Stomach (tissue), 9 donors: ENCODE results near the gene PRKCB. TPM values are rescaled to one million over a fixed set of nuclear protein-coding genes. Genes with fewer than 3 reads are reported as not detected.

Experiments
- DNase-seq, 2 donors: peaks; one replicate each; pipeline versions ENCODE4 v3.0.0 to v3.0.0-alpha.2; 2013 to 2019
- H3K27ac ChIP-seq, 5 donors: fragments of 200-600 bp in 4 of 5; sonication (generic) in 4 of 5; one replicate each; pipeline ENCODE4 v1.5.1; 2013 to 2019; ENCODE audit warnings: mild to moderate bottlenecking in 1 of 5, moderate library complexity in 1 of 5
- H3K27me3 ChIP-seq, 3 donors: fragments of 200-600 bp; sonication (generic); one replicate each; pipeline ENCODE4 v1.5.1; 2017 to 2019; ENCODE audit warnings: mixed run types in 1 of 3
- H3K36me3 ChIP-seq, 4 donors: fragments of 200-600 bp; sonication (generic); 1 replicate in 3 of 4; 2 replicates in 1 of 4; pipeline ENCODE4 v1.5.1; 2016 to 2019
- H3K4me1 ChIP-seq, 4 donors: fragments of 200-600 bp; sonication (generic); one replicate each; pipeline ENCODE4 v1.5.1; 2016 to 2019
- H3K4me3 ChIP-seq, 4 donors: fragments of 200-600 bp; sonication (generic) in 3 of 4; one replicate each; pipeline ENCODE4 v1.5.1; 2016 to 2019; ENCODE audit warnings: mild to moderate bottlenecking in 1 of 4
- H3K9me3 ChIP-seq, 4 donors: fragments of 200-600 bp; sonication (generic); one replicate each; pipeline ENCODE4 v1.5.1; 2016 to 2019
- EP300 ChIP-seq: sonication (generic); formaldehyde crosslinking; IDR thresholded peaks from one replicate; pipeline ENCODE4 v1.6.1; 2017; ENCODE audit warnings: antibody characterized with exemption
- POLR2A ChIP-seq, 4 donors: fragments of 450-650 bp; IDR thresholded peaks; one replicate each; pipeline ENCODE4 v1.6.1; 2016; ENCODE audit warnings: antibody characterized with exemption in 4 of 4, control low read depth in 2 of 4, mild to moderate bottlenecking in 1 of 4, moderate library complexity in 1 of 4
- POLR2AphosphoS5 ChIP-seq, 3 donors: sonication (generic); formaldehyde crosslinking; IDR thresholded peaks; one replicate each; pipeline ENCODE4 v1.6.1; 2016; ENCODE audit warnings: antibody characterized with exemption in 3 of 3
- WGBS, 5 donors: extraction: QIAGEN DNeasy Blood & Tissue Kit in 3 of 5; methylation state at CpG; one replicate each; pipeline versions ENCODE4 v1.1.5 to v1.1.7; 2013 to 2018; 5-methylcytosine and 5-hydroxymethylcytosine counted together
- intact Hi-C: fragments of 100-400 bp; cut with DNase I; formaldehyde crosslinking; loops from one replicate; pipeline ENCODE4 v1.15.1; 2023; ENCODE audit warnings: low total_unique reads
- polyA plus RNA-seq, 3 donors: library from polyadenylated mRNA; stranded (reverse); fragments of 200-250 nt; gene quantifications; one replicate each; pipeline ENCODE4 v1.2.3, GENCODE V29; 2013
- total RNA-seq, 5 donors: library from RNA; depleted of rRNA; stranded (reverse); fragments of >200 nt; gene quantifications; one replicate each; pipeline versions ENCODE4 v1.1.0 to v1.2.3, GENCODE V29; 2014 to 2016
- TF ChIP-seq, protein P1 (sequence below), 7 experiments: fragments of 450-650 bp in 4 of 7; fragments of 200-600 bp in 3 of 7; sonication (generic) in 3 of 7; IDR thresholded peaks; one replicate each; pipeline ENCODE4 v1.5.1; 2016 to 2019; ENCODE audit warnings: antibody characterized with exemption in 7 of 7, control low read depth in 2 of 7, mild to moderate bottlenecking in 1 of 7
- donor health status: healthy with polysubstance abuse.
- donor health status: Bipolar disorder and iron deficiency.
- donor health status: healthy.

PRKCB gene
- total and polyA plus RNA-seq, 8 donors: 1.1 to 49.6 (median 14.7) TPM

DNA sequence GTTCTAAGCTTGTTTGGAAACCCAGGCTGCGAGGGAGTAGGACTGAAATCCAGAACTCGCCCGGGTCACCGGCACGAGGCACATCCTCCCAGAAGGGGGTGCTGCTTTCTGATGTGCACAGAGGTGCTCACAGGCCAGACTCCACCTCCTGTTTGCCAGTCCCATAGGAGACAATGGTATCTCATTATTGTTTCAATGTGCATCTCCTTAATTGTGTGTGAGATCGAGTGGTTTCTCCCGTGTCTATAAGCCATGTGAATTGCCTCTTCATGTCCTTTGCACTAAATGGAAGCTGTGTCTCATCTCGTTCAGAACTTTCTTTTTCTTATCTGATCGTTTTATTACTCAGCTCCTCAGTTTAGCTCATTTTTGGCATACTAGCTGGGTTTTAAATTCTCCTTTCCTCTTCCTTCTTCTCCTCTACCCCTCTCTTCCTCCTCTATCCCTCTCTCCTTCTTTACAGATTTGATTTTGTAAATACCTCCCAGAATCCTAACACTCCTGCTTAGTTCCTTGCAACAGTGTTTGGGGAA, 32.1 kb upstream of the PRKCB start:
- Histone ChIP-seq H3K4me1 (peaks cover 0 to 17% (median 10%) of the 10 kb centered on the region in 4 donors), H3K36me3 (no peaks in the 10 kb centered on the region), H3K9me3 (no peaks in the 10 kb centered on the region), H3K27ac (no peak overlapping the region), H3K27me3 (peaks cover 0 to 13% (median 0%) of the 10 kb centered on the region in 3 donors), H3K4me3 (no peak overlapping the region)
- 6 to 9% (median 7%) methylated on average over 9 of the region's 9 CpGs for WGBS, 5 donors
- TF ChIP-seq, protein P1, sequence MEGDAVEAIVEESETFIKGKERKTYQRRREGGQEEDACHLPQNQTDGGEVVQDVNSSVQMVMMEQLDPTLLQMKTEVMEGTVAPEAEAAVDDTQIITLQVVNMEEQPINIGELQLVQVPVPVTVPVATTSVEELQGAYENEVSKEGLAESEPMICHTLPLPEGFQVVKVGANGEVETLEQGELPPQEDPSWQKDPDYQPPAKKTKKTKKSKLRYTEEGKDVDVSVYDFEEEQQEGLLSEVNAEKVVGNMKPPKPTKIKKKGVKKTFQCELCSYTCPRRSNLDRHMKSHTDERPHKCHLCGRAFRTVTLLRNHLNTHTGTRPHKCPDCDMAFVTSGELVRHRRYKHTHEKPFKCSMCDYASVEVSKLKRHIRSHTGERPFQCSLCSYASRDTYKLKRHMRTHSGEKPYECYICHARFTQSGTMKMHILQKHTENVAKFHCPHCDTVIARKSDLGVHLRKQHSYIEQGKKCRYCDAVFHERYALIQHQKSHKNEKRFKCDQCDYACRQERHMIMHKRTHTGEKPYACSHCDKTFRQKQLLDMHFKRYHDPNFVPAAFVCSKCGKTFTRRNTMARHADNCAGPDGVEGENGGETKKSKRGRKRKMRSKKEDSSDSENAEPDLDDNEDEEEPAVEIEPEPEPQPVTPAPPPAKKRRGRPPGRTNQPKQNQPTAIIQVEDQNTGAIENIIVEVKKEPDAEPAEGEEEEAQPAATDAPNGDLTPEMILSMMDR (IDR thresholded peaks at IDR 0.05): peak in 4 of 7 experiments; percentile 19 to 47 (median 32)
- TF ChIP-seq EP300: no peak
- no peak for TF ChIP-seq POLR2AphosphoS5 (IDR thresholded peaks at IDR 0.05)
- no peak for TF ChIP-seq POLR2A (IDR thresholded peaks at IDR 0.05)
- intact Hi-C loops: loop anchor here (10.0 kb wide), 1 partner anchor 231 kb away; no protein-coding TSS in a partner anchor
- DNase-seq: peak; percentile 47 to 59

DNA sequence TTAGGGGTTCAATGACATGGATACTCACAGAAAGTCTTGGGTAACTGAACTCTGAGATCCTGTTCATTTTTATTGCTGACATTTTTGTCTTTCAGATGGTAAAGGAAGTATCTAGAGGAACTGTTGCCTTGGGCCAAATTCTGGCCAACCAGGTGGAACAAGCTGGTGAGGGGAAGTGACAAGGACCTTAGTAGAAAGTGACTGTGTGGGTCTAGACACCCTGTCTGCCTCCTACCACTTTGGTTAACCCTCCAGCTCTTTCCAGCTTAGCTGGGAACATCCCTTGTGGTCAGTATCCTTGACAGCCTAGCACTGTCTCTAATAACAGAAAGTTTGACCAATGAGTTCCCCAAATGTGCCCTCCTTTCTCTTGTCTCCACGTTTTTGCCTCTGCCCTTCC, 28.8 kb upstream of the PRKCB start:
- WGBS, 5 donors: 32 to 50% (median 34%) methylated on average over 1 of the region's 1 CpG
- no peaks in the 10 kb centered on the region for H3K36me3 ChIP-seq
- intact Hi-C loops: loop anchor here (10.0 kb wide), 1 partner anchor 228 kb away; no protein-coding TSS in a partner anchor
- no peak overlapping the region for H3K4me3 ChIP-seq
- DNase-seq: peak in 1 of 2 donors; percentile 9
- peaks cover 0 to 13% (median 0%) of the 10 kb centered on the region in 3 donors for H3K27me3 ChIP-seq
- H3K4me1 ChIP-seq: peaks cover 0 to 17% (median 10%) of the 10 kb centered on the region in 4 donors
- TF ChIP-seq EP300 (no peak), POLR2AphosphoS5 (IDR thresholded peaks at IDR 0.05) (no peak), POLR2A (IDR thresholded peaks at IDR 0.05) (no peak)
- TF ChIP-seq, protein P1 (IDR thresholded peaks at IDR 0.05): no peak
- H3K27ac ChIP-seq: no peak overlapping the region
- H3K9me3 ChIP-seq: no peaks in the 10 kb centered on the region

DNA sequence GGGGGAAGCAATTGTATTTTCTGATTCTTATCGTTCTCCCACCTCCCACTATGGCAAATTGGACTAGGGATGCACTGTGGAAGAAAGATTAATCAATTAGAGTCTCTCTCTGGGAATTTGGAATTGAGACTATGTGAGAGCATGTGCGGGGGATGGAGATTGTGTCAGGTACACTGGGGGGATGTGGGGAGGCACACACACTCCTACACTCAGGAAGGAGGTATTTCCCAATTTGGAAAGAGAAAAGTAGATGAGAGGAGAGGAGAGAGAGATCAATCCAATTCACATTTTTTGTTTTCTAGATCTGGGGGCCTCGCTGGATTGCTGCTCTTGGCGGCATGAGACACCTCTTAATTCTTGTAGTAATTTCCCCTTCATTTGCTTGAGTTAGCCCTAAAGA, 14.3 kb upstream of the PRKCB start:
- 55 to 90% (median 81%) methylated on average over 4 of the region's 4 CpGs for WGBS, 5 donors
- intact Hi-C loops: no loop called here
- peaks cover 0 to 8% (median 0%) of the 10 kb centered on the region in 4 donors for H3K4me1 ChIP-seq

DNA sequence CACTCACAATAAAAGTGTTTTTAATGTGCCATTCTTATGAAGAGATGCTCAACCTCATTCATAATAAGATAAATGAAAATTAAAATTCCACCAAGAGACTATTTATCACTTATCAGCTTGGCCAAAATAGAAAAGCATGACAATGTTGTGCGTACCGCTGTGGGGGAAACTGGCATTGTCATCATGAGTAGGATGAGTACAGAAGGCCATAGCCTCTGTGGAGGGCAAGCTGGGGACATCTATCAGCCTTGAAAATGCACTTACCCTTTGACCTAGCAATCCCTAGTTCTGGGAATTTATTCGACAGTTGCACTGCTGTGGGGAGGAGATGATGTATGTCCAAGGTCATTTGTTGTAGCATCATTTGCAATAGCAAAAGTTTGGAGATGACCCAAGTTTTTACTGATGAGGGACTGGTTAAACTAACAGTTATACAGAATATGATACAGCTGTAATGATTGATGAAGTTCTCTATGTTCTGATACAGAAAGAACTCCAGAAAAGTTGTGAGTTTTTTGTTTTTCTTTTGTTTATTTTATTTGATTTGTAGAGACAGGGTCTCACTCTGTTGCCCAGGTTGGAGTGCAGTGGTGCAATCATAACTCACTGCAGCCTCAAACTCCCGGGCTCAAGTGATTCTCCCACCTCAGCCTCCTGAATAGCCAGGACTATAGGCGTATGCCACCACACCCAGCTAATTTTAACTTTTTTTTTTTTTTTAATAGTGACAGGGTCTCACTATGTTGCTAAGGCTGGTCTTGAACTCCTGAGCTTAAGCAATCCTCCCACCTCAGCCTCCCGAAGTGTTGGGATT, 13.7 kb upstream of the PRKCB start:
- Histone ChIP-seq H3K36me3 (no peaks in the 10 kb centered on the region), H3K4me3 (no peak overlapping the region), H3K27ac (no peak overlapping the region), H3K27me3 (peaks cover 0 to 20% (median 0%) of the 10 kb centered on the region in 3 donors), H3K9me3 (no peaks in the 10 kb centered on the region), H3K4me1 (peaks cover 0 to 8% (median 0%) of the 10 kb centered on the region in 4 donors)
- intact Hi-C loops: no loop called here
- DNase-seq: no peak
- 74 to 84% (median 79%) methylated on average over 6 of the region's 6 CpGs for WGBS, 5 donors
- TF ChIP-seq POLR2A (IDR thresholded peaks at IDR 0.05) (no peak), POLR2AphosphoS5 (IDR thresholded peaks at IDR 0.05) (no peak)

More for the DNA sequence above, 14.3 kb upstream of the PRKCB start:
- no peaks in the 10 kb centered on the region for H3K9me3 ChIP-seq
- H3K27me3 ChIP-seq: peaks cover 0 to 25% (median 0%) of the 10 kb centered on the region in 3 donors
- H3K4me3 ChIP-seq: no peak overlapping the region
- H3K27ac ChIP-seq: no peak overlapping the region
- TF ChIP-seq POLR2AphosphoS5 (IDR thresholded peaks at IDR 0.05) (no peak), POLR2A (IDR thresholded peaks at IDR 0.05) (no peak), EP300 (no peak)
- TF ChIP-seq, protein P1 (IDR thresholded peaks at IDR 0.05): no peak
- no peaks in the 10 kb centered on the region for H3K36me3 ChIP-seq
- DNase-seq: no peak
